ENCODE results near the gene DENND1A.
"Not testable (repeated sequence)": the region's sequence is repeated elsewhere in the genome, so short reads cannot be mapped to it uniquely, and the experiment has no call there.

DENND1A gene

DNA sequence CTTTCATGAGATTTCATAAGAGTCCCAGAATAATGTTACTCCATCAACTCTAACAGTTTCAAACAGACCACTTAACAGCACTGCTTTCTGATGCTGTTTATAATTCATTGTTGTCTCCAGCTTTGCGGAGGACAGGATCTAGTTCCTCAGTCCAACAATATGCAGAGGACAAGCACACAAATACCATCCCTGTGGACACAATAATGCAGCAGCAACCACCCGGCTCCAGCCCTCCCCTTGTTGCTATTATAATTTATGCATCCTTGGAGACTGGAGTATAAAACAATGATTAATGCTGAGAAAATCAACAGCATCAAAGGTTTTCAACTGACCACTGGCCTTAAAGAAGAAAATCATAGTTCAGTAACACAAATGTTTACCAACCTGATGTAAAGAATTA is 108.3 kb downstream of the DENND1A start:
- no peak for DNase-seq (ENCODE audit: low spot score)

DNA sequence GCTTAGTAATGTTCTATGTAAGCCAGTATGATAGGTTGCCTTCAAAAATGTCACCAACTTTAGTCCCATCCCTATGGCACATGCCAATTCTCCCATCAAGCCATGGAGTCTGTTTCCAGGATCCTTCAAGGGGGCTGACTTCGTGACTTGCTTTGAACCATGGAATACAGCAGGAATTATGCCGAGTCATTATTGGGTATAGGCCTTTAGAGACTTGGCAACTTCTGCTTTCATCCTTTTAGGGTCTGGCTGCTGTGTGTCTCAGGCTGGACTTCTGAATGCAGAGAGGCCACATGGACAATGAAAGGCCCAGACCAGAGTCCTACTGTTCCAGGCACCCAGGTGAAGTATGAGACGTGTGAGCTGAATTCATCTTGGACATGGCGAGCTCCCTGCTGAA is 109.8 kb downstream of the DENND1A start:
- no peak for DNase-seq (ENCODE audit: low spot score)

GRCh38 chr9:123816817-123817472 is 113.0 kb downstream of the DENND1A start:
- no peak for DNase-seq (ENCODE audit: low spot score)

DNA sequence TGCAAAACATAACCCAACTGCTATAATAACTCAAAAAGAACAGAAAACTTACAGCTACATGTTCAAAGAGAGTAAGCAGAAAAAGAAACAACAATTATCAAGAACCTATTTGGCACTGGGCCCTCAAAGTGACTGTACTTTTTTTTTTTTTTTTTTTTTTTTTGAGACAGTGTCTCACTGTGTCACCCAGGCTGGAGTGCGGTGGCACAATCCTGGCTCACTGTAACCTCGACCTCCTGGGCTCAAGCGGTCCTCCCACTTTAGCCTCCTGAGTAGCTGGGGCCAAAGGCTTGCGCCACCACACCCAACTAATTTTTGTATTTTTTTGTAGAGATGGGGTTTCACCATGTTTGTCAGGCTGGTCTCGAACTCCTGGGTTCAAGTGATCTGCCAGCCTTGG is 114.1 kb downstream of the DENND1A start:
- DNase-seq (ENCODE audit: low spot score), result not testable (repeated sequence)

GRCh38 chr9:123814496-123814895 is 115.4 kb downstream of the DENND1A start:
- no peak for DNase-seq (ENCODE audit: low spot score)

- no peak for DNase-seq (ENCODE audit: low spot score)
Measured at GRCh38 chr9:123812984-123813383, 116.9 kb downstream of the DENND1A start.

DNA sequence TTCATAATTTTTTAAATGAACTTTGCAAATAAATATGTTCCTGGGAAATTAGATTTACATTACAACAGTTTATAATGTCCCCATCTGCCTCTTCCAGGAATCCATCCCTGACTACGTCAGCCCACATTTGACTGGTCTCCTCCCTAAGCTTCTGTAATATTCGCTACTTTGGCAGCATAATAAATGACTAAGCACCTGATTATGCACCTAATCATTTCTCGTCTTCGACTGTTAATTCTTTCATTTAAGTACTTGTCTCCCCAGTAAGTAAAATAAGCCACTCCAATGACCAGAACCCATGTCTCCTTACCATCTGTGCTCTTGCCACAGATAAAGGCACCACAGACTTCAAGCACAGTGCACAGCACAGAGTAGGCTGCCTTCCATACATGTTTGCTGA is 122.7 kb downstream of the DENND1A start:
- no peak for DNase-seq (ENCODE audit: low spot score)

- no peak for DNase-seq (ENCODE audit: low spot score)
Measured at GRCh38 chr9:123806829-123807228, 123.1 kb downstream of the DENND1A start.

DNA sequence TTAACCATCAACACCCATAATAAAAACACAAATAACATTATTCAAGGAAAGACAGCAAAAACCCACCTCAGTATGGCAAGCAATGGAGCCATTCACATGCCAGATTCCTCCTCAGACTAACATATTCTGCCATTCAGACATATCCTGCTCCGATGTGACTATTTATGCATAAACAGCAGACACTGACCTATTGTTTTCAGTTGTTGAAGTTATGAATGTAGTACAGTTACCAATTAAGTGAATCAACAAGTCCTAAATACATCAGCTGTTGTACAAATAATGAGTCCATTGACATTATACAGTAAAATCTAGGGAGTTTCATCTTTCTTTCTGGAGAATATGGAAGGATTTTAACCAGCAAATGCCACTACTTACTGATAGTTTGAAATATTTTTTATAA is 131.7 kb downstream of the DENND1A start:
- DNase-seq (ENCODE audit: low spot score), result no peak

DNA sequence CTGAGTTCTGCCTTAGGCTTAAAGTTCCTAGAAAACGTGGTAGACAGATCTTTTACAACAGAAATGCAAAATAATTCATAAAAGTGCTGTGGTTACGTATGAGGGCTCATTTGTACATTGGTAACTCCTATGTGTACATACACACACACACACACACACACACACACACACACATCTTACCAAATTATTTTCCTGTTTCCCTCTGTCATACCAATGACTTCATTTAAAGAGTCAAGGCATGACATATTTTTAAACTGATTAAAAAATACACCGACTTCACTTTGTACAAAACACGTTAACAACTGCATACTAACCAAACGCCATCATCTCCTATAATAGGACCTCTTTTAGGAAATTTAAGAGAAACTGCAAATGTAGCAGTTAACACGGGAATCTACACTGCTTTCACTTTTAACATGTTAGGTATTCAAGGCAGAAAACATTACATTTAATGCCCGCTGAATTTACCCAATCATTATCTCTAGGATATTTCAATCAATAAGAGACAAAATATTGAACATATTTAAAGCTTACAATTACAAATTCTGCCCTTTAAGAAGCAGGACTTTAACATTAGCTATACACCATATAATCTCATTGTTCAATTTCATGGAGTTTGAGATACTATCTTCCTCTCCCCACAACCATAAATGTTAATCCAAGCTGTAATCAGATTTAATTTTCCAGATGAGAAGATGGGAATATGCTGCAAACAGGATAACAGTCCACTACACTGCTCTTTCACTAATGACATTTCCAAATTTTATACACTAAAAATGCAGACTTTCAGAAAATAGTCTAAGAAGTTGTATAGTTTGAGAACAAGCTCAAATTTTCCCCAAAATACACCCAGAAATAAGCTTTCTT is 133.1 kb downstream of the DENND1A start:
- no peak for DNase-seq (ENCODE audit: low spot score)

DNA sequence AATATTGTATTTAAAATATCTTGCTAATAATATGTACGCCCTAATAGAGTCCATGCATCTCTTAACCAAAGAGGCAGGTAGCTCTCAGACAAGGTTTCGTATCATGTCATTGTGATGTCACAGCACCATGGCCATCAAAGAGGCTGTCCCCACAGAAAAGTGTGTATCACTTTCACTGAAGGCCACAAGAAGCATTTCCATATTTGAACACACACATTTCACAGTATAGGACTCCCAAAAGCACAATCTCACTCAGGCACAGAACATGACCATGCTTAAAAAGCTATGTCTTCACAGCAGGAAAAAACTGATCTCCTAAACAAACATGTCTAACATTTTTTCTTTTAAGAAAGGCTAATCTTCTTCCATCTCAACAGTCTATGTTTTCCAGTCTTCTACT is 133.8 kb downstream of the DENND1A start:
- no peak for DNase-seq (ENCODE audit: low spot score)

GRCh38 chr9:123795336-123795735 is 134.6 kb downstream of the DENND1A start:
- no peak for DNase-seq (ENCODE audit: low spot score)

GRCh38 chr9:123792501-123792900 is 137.4 kb downstream of the DENND1A start:
- DNase-seq (ENCODE audit: low spot score), result no peak

- no peak for DNase-seq (ENCODE audit: low spot score)
Measured at GRCh38 chr9:123789554-123790292, 140.2 kb downstream of the DENND1A start.

GRCh38 chr9:123787416-123787815 is 142.5 kb downstream of the DENND1A start:
- no peak for DNase-seq (ENCODE audit: low spot score)

DNA sequence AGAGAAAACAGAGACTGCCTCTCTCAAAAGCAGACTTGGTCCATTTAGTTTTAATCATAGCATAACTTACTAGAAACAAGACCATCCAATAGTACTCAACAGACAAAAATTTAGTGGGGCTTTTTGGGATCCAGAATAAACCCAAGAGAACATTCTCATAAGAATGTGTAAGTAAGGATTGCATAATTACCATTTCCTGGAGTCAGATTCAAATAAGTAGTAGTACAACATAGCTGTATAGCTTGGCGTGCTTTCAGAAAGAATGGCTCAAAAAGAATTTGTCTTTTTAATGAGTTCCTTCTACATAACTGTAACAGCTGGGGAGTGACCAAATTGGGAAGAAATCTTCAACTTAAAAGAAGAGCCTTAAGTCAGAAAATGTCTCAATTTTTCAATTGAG is 145.4 kb downstream of the DENND1A start:
- no peak for DNase-seq (ENCODE audit: low spot score)

DNA sequence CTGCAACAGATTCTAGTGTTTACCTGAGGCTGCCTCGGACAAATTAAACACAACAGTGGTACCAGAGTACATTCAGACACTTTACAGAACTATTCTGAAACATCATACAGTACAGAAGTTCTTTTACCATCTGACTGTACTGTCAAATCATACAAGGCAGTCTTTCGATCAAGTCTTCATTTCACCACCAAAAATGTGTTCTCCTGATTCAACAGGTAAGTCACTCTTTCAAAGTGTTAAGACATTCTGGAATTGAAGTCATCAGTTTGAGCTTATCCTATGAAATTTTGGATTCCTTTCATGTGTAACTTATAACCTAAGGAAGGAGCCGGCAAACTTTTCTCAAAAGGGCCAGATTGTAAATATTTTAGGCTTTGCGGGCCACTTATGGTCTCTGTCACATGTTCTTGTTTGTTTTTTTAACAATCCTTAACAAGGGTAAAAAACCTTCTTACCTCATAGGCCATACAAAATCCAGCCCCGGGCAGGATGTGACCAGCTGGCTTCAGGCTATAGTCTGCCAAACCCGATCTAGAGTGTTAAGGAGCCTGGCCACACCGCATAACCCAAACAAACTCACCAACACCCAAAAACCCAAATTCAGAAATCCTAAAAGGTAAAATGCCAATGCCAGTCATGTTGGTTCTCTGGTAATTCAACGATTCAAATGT is 151.6 kb downstream of the DENND1A start:
- DNase-seq (ENCODE audit: low spot score), result no peak

GRCh38 chr9:123776708-123777537 is 153.0 kb downstream of the DENND1A start:
- no peak for DNase-seq (ENCODE audit: low spot score)

DNA sequence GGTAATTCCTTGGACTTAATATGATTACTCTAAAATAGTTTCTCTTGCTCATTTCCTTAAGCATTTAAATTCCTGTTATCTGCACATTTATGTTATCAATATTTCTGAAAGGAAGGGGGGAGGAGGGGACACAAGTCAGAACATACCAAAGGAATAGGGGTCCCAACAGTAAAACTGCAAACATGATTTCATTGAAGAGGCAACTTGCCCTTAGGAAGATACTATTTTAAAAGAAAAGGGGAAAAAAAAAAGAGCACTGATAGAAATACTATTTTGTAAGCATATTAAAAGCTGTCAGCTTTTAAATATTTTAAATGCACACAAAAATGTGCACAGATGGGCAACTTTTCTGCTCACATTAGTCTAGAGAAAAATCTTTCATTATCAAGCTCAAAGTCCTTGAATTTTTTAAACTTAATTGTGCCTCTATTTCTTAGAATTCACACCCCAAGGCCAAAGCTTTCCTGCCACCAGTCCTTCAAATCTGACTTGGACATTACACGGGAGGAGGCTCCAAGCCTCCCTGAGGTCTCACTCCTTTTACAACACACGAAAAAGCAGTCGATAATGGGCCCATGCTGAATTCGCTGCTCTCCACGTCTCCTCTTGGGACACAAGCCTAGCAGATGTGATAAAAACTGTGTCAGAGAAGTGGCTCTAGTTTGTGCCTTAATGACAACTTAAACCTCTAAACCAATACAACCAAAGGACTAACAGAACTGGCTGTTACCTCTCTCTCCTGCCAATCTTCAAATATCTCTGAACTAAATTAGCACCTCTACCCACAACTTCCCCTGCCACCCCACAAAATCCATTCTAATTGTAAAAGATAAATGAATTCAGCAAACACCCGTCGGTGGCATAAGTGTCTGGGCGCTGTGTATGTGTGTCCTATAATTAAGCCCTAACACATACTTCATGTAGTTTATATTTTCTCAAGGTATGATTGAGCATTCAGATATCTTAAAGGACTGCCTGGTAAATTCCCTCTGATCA is 154.3 kb downstream of the DENND1A start:
- no peak for DNase-seq (ENCODE audit: low spot score)

- no peak for DNase-seq (ENCODE audit: low spot score)
Measured at GRCh38 chr9:123773783-123774182, 156.1 kb downstream of the DENND1A start.

Data from AG08396 (cell line).